ENCODE data around the gene WWTR1.

The WWTR1 gene

GRCh38 chr3:149527531-149528339 lies 130.1 kb downstream of the WWTR1 start:
- DNase-seq: no peak

- no peak for DNase-seq
Observed at GRCh38 chr3:149523512-149524299, 134.1 kb downstream of the WWTR1 start.

GRCh38 chr3:149519912-149520311 lies 137.9 kb downstream of the WWTR1 start:
- DNase-seq: no peak

GRCh38 chr3:149516920-149517319 lies 140.9 kb downstream of the WWTR1 start:
- DNase-seq: no peak

GRCh38 chr3:149515249-149515648 lies 142.6 kb downstream of the WWTR1 start:
- DNase-seq: no peak

GRCh38 chr3:149514471-149514870 lies 143.4 kb downstream of the WWTR1 start:
- no peak for DNase-seq

GRCh38 chr3:149512073-149512782 lies 145.6 kb downstream of the WWTR1 start:
- DNase-seq: peak; percentile 9 to 35

- no peak for DNase-seq
Observed at GRCh38 chr3:149511040-149511626, 146.7 kb downstream of the WWTR1 start.

GRCh38 chr3:149510480-149510879 lies 147.3 kb downstream of the WWTR1 start:
- DNase-seq: no peak

- DNase-seq: no peak
Observed at GRCh38 chr3:149509526-149509925, 148.3 kb downstream of the WWTR1 start.

GRCh38 chr3:149507491-149508324 lies 150.1 kb downstream of the WWTR1 start:
- DNase-seq: no peak

GRCh38 chr3:149506965-149507364 lies 150.9 kb downstream of the WWTR1 start:
- no peak for DNase-seq

GRCh38 chr3:149506540-149506939 lies 151.3 kb downstream of the WWTR1 start:
- no peak for DNase-seq

- no peak for DNase-seq
Observed at GRCh38 chr3:149502438-149502837, 155.4 kb downstream of the WWTR1 start.

- DNase-seq: no peak
Observed at GRCh38 chr3:149501524-149501923, 156.3 kb downstream of the WWTR1 start.

- DNase-seq: no peak
Observed at GRCh38 chr3:149497966-149498670, 159.7 kb downstream of the WWTR1 start.

GRCh38 chr3:149496891-149497290 lies 160.9 kb downstream of the WWTR1 start:
- no peak for DNase-seq

- no peak for DNase-seq
Observed at GRCh38 chr3:149495581-149496125, 162.2 kb downstream of the WWTR1 start.

- DNase-seq: no peak
Observed at GRCh38 chr3:149494759-149495580, 162.9 kb downstream of the WWTR1 start.

All from NCI-H187 (cell line).